MM.1S (cell line): ENCODE measurements around the gene SPRR2G.
"Not testable (repeated sequence)": the region's sequence is repeated elsewhere in the genome, so short reads cannot be mapped to it uniquely, and the experiment has no call there.

Experiments
- DNase-seq: peaks from one replicate; pipeline ENCODE4 v3.0.0-alpha.2; 2015
- H2AFZ ChIP-seq: fragments of 300-600 bp; sonication (generic); 2 replicates; pipeline ENCODE4 v1.6.0; 2016; ENCODE audit warnings: antibody characterized with exemption, low read length
- H3F3A ChIP-seq: fragments of 300-600 bp; sonication (generic); 2 replicates; pipeline ENCODE4 v1.6.1; 2016; ENCODE audit warnings: mild to moderate bottlenecking, antibody characterized with exemption, low read length, moderate library complexity, mixed read lengths; ENCODE audit not compliant: insufficient read depth
- H3K27ac ChIP-seq: fragments of 300-600 bp; sonication (generic); 2 replicates; pipeline ENCODE4 v1.5.1; 2016; ENCODE audit warnings: mild to moderate bottlenecking, low read length
- H3K27me3 ChIP-seq: fragments of 300-600 bp; sonication (generic); replicated peaks from 2 replicates; pipeline ENCODE4 v1.6.0; 2016; ENCODE audit warnings: low read length; ENCODE audit not compliant: insufficient read depth
- H3K36me3 ChIP-seq: fragments of 300-600 bp; sonication (generic); replicated peaks from 2 replicates; pipeline ENCODE4 v1.6.1; 2016; ENCODE audit warnings: mild to moderate bottlenecking, low read length, mixed read lengths; ENCODE audit not compliant: insufficient read depth
- H3K4me1 ChIP-seq: fragments of 300-600 bp; sonication (generic); 2 replicates; pipeline ENCODE4 v1.6.1; 2016; ENCODE audit warnings: low read length, mixed read lengths
- H3K4me2 ChIP-seq: fragments of 300-600 bp; sonication (generic); 2 replicates; pipeline ENCODE4 v1.6.0; 2016; ENCODE audit warnings: low read depth, low read length
- H3K4me3 ChIP-seq: fragments of 300-600 bp; sonication (generic); 2 replicates; pipeline ENCODE4 v1.5.1; 2016; ENCODE audit warnings: low read length, mixed read lengths
- H3K79me2 ChIP-seq: fragments of 300-600 bp; sonication (generic); 2 replicates; pipeline ENCODE4 v1.6.1; 2016; ENCODE audit warnings: mixed run types, low read length, mixed read lengths
- H3K9ac ChIP-seq: fragments of 300-600 bp; sonication (generic); 2 replicates; pipeline ENCODE4 v1.6.1; 2016; ENCODE audit warnings: low read length, mixed read lengths
- H3K9me2 ChIP-seq: fragments of 300-600 bp; sonication (generic); replicated peaks from 2 replicates; pipeline ENCODE4 v1.6.1; 2016; ENCODE audit warnings: mild to moderate bottlenecking, low read length, mixed read lengths; ENCODE audit not compliant: insufficient read depth
- H3K9me3 ChIP-seq: fragments of 300-600 bp; sonication (generic); replicated peaks from 2 replicates; pipeline ENCODE4 v1.6.1; 2016; ENCODE audit warnings: mild to moderate bottlenecking, low read length, mixed read lengths; ENCODE audit not compliant: insufficient read depth
- H4K20me1 ChIP-seq: fragments of 300-600 bp; sonication (generic); 2 replicates; pipeline ENCODE4 v1.6.1; 2016; ENCODE audit warnings: mild to moderate bottlenecking, low read length, moderate library complexity, mixed read lengths; ENCODE audit not compliant: insufficient read depth
- EZH2 ChIP-seq: fragments of 300-600 bp; sonication (generic); optimal IDR thresholded peaks from 2 replicates; pipeline ENCODE3; 2017; ENCODE audit warnings: low read depth, mild to moderate bottlenecking, antibody characterized with exemption, low read length, mixed read lengths
- EZH2phosphoT487 ChIP-seq: fragments of 300-600 bp; sonication (generic); IDR thresholded peaks from 2 replicates; pipeline ENCODE4 v1.6.1; 2018; ENCODE audit warnings: antibody characterized with exemption, low read length
- TF ChIP-seq, protein P1 (sequence below): fragments of 300-600 bp; sonication (generic); IDR thresholded peaks from 2 replicates; pipeline ENCODE4 v1.5.1; 2016; ENCODE audit warnings: antibody characterized with exemption, low read length, mixed read lengths

SPRR2G gene

DNA sequence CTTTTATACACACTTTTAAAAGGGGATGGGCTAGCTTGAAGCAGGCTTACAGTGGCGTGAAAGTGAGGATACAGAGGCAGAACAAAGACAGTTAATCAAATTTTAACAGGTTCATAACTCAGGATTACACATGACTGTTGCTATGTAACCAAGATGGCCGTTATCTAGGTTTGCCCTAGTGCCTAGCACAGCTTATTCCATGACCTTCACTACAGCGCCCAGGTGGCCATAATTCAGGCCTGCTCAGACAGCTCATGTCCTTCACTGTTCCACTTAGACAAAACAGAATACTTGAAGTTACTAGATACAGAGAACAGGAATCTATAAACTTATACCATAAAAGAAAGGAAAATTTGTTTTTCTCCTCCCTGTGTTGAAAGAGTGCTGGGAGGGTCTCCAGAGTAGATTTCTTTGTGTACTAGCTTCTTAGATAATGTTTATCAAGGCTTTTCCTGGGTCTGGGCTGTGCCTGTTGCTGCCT, 31.2 kb downstream of the SPRR2G start:
- H3K27me3 ChIP-seq: no peaks in the 10 kb centered on the region
- H3K36me3 ChIP-seq: no peaks in the 10 kb centered on the region; the same call in 1 of the 2 replicates
- TF ChIP-seq, protein P1, sequence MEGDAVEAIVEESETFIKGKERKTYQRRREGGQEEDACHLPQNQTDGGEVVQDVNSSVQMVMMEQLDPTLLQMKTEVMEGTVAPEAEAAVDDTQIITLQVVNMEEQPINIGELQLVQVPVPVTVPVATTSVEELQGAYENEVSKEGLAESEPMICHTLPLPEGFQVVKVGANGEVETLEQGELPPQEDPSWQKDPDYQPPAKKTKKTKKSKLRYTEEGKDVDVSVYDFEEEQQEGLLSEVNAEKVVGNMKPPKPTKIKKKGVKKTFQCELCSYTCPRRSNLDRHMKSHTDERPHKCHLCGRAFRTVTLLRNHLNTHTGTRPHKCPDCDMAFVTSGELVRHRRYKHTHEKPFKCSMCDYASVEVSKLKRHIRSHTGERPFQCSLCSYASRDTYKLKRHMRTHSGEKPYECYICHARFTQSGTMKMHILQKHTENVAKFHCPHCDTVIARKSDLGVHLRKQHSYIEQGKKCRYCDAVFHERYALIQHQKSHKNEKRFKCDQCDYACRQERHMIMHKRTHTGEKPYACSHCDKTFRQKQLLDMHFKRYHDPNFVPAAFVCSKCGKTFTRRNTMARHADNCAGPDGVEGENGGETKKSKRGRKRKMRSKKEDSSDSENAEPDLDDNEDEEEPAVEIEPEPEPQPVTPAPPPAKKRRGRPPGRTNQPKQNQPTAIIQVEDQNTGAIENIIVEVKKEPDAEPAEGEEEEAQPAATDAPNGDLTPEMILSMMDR: no peak
- TF ChIP-seq EZH2phosphoT487: no peak
- no peak for TF ChIP-seq EZH2
- no peak overlapping the region for H2AFZ ChIP-seq
- no peak overlapping the region for H3K27ac ChIP-seq
- no peaks in the 10 kb centered on the region for H3K9me2 ChIP-seq
- H3K4me3 ChIP-seq: no peak overlapping the region
- no peaks in the 10 kb centered on the region for H3F3A ChIP-seq
- H3K4me1 ChIP-seq: peaks cover 12% of the 10 kb centered on the region; the same call in 1 of the 2 replicates
- no peak overlapping the region for H3K9ac ChIP-seq
- no peaks in the 10 kb centered on the region for H3K9me3 ChIP-seq
- DNase-seq: no peak
- no peaks in the 10 kb centered on the region for H4K20me1 ChIP-seq
- no peak overlapping the region for H3K4me2 ChIP-seq
- no peaks in the 10 kb centered on the region for H3K79me2 ChIP-seq

DNA sequence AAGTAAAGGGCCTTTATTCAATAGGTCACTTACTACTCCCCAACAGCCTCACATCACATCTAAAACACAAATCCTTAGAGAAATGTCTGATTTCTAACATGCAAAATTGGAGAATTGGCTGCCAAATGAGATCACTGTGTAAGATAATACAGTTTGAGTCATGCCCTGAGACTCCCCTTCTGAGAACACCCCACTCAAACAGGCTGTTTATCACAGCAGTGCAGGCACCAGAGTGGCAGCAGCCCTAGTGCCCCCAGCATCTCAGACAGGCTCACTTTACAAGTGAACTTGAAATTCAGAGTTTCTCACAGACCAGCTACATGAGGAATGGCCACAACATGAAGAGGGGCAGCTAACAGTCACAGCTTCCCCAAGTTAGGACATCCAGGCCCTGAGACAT, 35.4 kb downstream of the SPRR2G start:
- H3K36me3 ChIP-seq, H3K79me2 ChIP-seq, H3K27ac ChIP-seq, H3K9me2 ChIP-seq, H3K4me1 ChIP-seq, H3K9me3 ChIP-seq, H4K20me1 ChIP-seq, H3K4me2 ChIP-seq, H3K4me3 ChIP-seq, H3F3A ChIP-seq, DNase-seq, H2AFZ ChIP-seq, H3K27me3 ChIP-seq, H3K9ac ChIP-seq: not testable (repeated sequence)

GRCh38 chr1:153113416-153113815, 37.3 kb downstream of the SPRR2G start, which contains the start of gene SPRR2F:
TSS of gene SPRR2F (minus strand) at chr1:153113516. CDS start at chr1:153112733, 783 bp downstream.
- Histone ChIP-seq H3K4me2 (no peak within 1 kb of the TSS), H3K9ac (no peak within 1 kb of the TSS), H3K9me3 (no peaks in the 10 kb centered on the region), H3K36me3 (no peaks in the 10 kb centered on the region), H3F3A (no peaks in the 10 kb centered on the region), H3K27ac (no peak within 1 kb of the TSS), H4K20me1 (no peaks in the 10 kb centered on the region), H3K4me1 (no peaks in the 10 kb centered on the region), H3K79me2 (no peaks in the 10 kb centered on the region), H3K4me3 (no peak within 1 kb of the TSS), H3K9me2 (no peaks in the 10 kb centered on the region), H3K27me3 (no peaks in the 10 kb centered on the region), H2AFZ (no peak within 1 kb of the TSS)
- TF ChIP-seq, protein P1: no peak
- TF ChIP-seq EZH2: no peak
- no peak for TF ChIP-seq EZH2phosphoT487
- no peak for DNase-seq

DNA sequence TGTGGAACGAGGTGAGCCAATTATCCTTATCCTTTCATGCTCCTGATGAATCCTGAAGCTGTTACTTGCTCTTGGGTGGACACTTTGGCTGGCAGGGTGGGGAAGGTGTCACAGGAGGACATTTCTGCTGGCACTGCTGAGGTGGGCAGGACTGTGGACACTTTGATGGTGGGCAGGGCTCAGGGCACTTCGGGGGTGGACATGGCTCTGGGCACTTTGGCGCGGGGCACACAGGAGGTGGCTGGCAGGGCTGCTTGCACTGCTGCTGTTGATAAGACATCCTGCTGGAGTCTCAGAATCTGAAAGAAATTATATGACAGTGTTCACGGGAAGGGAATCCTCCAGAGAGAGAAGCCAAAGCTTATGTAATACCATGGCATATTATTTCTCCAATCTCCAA, 38.2 kb downstream of the SPRR2G start:
- not testable (repeated sequence) for DNase-seq, H3K9me3 ChIP-seq, H3K4me2 ChIP-seq, H3K9ac ChIP-seq, H3K4me1 ChIP-seq, H3F3A ChIP-seq, H2AFZ ChIP-seq, H3K27ac ChIP-seq, H3K4me3 ChIP-seq, H4K20me1 ChIP-seq, H3K9me2 ChIP-seq, H3K36me3 ChIP-seq, H3K27me3 ChIP-seq, H3K79me2 ChIP-seq
